A549 (cell line): ENCODE results near the gene ZNF747.
"Not testable (repeated sequence)": the region's sequence is repeated elsewhere in the genome, so short reads cannot be mapped to it uniquely, and the experiment has no call there.

Experiments used
- BHLHE40 ChIP-seq: IDR thresholded peaks from 2 replicates; pipeline ENCODE4 v1.6.1; 2012; ENCODE audit warnings: low read depth, low read length, inconsistent platforms
- EP300 ChIP-seq, 2 experiments: fragments of >200 bp; sonication (Bioruptor Twin); formaldehyde crosslinking; IDR thresholded peaks; 2 replicates in 1 of 2; 3 replicates in 1 of 2; pipeline ENCODE4 v1.6.1; 2016 to 2017
- FOSB ChIP-seq: fragments of 250-450 bp; sonication (Bioruptor Pico); IDR thresholded peaks from 2 replicates; pipeline ENCODE4 v1.5.0; 2020; ENCODE audit warnings: mild to moderate bottlenecking, moderate library complexity
- HDAC2 ChIP-seq: fragments of 200-600 bp; sonication (generic); IDR thresholded peaks from 2 replicates; pipeline ENCODE4 v1.6.1; 2016
- KDM1A ChIP-seq: fragments of 200-600 bp; sonication (generic); IDR thresholded peaks from 2 replicates; pipeline ENCODE4 v1.6.1; 2016; ENCODE audit warnings: low read depth, mild to moderate bottlenecking
- MYC ChIP-seq: IDR thresholded peaks from 2 replicates; pipeline ENCODE4 v1.6.1; 2012; ENCODE audit warnings: mild to moderate bottlenecking, inconsistent platforms, low read length, improper control_type of control experiment, borderline replicate concordance
- POLR2A ChIP-seq: IDR thresholded peaks from 2 replicates; pipeline ENCODE4 v1.6.1; 2012; ENCODE audit warnings: mild to moderate bottlenecking, low read length
- ZFP36 ChIP-seq: fragments of 450-650 bp; IDR thresholded peaks from 2 replicates; pipeline ENCODE4 v1.6.1; 2014; ENCODE audit warnings: borderline replicate concordance; ENCODE audit not compliant: partially characterized antibody
- TF ChIP-seq, protein P1 (sequence below): fragments of >200 bp; sonication (Bioruptor Twin); formaldehyde crosslinking; IDR thresholded peaks from 3 replicates; pipeline ENCODE4 v1.5.1; 2016
- TF ChIP-seq, protein P2 (sequence below): IDR thresholded peaks from 2 replicates; pipeline ENCODE4 v1.6.1; 2012
- TF ChIP-seq, protein P3 (sequence below): fragments of 450-650 bp; IDR thresholded peaks from 2 replicates; pipeline ENCODE4 v1.6.1; 2014; ENCODE audit warnings: antibody characterized with exemption
- TF ChIP-seq, protein P4 (sequence below): IDR thresholded peaks from 2 replicates; pipeline ENCODE4 v1.6.1; 2012
- TF ChIP-seq, protein P5 (sequence below): fragments of 200-600 bp; sonication (generic); IDR thresholded peaks from 2 replicates; pipeline ENCODE4 v1.6.1; 2016; ENCODE audit warnings: antibody characterized with exemption, mild to moderate bottlenecking, moderate library complexity

DNA sequence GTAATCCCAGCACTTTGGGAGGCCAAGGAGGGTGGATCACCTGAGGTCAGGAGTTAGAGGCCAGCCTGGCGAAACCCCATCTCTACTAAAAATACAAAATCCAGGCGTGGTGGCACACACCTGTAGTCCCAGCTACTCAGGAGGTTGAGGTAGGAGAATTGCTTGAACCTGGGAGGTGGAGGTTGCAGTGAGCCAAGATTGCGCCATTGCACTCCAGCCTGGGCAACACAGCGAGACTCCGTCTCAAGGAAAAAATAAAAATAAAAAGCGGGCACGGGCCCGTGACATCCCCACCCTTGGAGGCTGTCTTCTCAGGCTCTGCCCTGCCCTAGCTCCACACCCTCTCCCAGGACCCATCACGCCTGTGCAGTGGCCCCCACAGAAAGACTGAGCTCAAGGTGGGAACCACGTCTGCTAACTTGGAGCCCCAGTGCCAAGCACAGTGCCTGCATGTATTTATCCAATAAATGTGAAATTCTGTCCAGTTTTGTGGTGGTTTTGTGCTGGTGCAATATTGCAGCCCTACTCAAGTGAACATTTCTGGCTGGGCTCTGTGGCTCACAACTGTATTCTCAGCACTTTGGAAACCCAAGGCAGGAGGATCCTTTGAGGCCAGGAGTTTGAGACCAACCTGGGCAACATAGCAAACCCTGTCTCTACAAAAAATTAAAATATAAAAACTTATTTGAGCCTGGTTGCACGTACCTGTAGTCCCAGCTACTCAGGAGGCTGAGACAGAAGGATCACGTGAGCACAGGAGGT lies 11.8 kb downstream of the ZNF747 start:
- not testable (repeated sequence) for TF ChIP-seq EP300 (IDR thresholded peaks at IDR 0.05); ZFP36; MYC; POLR2A; KDM1A; FOSB (CRISPR knock-in tag); BHLHE40; HDAC2
- TF ChIP-seq, protein P1, sequence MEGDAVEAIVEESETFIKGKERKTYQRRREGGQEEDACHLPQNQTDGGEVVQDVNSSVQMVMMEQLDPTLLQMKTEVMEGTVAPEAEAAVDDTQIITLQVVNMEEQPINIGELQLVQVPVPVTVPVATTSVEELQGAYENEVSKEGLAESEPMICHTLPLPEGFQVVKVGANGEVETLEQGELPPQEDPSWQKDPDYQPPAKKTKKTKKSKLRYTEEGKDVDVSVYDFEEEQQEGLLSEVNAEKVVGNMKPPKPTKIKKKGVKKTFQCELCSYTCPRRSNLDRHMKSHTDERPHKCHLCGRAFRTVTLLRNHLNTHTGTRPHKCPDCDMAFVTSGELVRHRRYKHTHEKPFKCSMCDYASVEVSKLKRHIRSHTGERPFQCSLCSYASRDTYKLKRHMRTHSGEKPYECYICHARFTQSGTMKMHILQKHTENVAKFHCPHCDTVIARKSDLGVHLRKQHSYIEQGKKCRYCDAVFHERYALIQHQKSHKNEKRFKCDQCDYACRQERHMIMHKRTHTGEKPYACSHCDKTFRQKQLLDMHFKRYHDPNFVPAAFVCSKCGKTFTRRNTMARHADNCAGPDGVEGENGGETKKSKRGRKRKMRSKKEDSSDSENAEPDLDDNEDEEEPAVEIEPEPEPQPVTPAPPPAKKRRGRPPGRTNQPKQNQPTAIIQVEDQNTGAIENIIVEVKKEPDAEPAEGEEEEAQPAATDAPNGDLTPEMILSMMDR, result not testable (repeated sequence)
- TF ChIP-seq, protein P2, sequence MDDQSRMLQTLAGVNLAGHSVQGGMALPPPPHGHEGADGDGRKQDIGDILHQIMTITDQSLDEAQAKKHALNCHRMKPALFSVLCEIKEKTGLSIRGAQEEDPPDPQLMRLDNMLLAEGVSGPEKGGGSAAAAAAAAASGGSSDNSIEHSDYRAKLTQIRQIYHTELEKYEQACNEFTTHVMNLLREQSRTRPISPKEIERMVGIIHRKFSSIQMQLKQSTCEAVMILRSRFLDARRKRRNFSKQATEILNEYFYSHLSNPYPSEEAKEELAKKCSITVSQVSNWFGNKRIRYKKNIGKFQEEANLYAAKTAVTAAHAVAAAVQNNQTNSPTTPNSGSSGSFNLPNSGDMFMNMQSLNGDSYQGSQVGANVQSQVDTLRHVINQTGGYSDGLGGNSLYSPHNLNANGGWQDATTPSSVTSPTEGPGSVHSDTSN, result not testable (repeated sequence)
- TF ChIP-seq, protein P3, sequence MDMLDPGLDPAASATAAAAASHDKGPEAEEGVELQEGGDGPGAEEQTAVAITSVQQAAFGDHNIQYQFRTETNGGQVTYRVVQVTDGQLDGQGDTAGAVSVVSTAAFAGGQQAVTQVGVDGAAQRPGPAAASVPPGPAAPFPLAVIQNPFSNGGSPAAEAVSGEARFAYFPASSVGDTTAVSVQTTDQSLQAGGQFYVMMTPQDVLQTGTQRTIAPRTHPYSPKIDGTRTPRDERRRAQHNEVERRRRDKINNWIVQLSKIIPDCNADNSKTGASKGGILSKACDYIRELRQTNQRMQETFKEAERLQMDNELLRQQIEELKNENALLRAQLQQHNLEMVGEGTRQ, result not testable (repeated sequence)
- TF ChIP-seq, protein P4, sequence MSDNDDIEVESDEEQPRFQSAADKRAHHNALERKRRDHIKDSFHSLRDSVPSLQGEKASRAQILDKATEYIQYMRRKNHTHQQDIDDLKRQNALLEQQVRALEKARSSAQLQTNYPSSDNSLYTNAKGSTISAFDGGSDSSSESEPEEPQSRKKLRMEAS, result not testable (repeated sequence)
- TF ChIP-seq, protein P5, sequence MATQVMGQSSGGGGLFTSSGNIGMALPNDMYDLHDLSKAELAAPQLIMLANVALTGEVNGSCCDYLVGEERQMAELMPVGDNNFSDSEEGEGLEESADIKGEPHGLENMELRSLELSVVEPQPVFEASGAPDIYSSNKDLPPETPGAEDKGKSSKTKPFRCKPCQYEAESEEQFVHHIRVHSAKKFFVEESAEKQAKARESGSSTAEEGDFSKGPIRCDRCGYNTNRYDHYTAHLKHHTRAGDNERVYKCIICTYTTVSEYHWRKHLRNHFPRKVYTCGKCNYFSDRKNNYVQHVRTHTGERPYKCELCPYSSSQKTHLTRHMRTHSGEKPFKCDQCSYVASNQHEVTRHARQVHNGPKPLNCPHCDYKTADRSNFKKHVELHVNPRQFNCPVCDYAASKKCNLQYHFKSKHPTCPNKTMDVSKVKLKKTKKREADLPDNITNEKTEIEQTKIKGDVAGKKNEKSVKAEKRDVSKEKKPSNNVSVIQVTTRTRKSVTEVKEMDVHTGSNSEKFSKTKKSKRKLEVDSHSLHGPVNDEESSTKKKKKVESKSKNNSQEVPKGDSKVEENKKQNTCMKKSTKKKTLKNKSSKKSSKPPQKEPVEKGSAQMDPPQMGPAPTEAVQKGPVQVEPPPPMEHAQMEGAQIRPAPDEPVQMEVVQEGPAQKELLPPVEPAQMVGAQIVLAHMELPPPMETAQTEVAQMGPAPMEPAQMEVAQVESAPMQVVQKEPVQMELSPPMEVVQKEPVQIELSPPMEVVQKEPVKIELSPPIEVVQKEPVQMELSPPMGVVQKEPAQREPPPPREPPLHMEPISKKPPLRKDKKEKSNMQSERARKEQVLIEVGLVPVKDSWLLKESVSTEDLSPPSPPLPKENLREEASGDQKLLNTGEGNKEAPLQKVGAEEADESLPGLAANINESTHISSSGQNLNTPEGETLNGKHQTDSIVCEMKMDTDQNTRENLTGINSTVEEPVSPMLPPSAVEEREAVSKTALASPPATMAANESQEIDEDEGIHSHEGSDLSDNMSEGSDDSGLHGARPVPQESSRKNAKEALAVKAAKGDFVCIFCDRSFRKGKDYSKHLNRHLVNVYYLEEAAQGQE, result not testable (repeated sequence)
